DLD1 (cell line): Measurements from ENCODE around the gene CSNK2A2.

Source experiments
- in situ Hi-C: cut with HindIII; loops from 2 replicates; pipeline ENCODE4 v1.10.0; 2017; ENCODE audit warnings: low sequenced_read_pairs

CSNK2A2 gene

GRCh38 chr16:58114827-58115825 lies 82.8 kb downstream of the CSNK2A2 start:
- in situ Hi-C loops = no loop called here

GRCh38 chr16:58111302-58111627 lies 86.6 kb downstream of the CSNK2A2 start:
- in situ Hi-C loops = no loop called here

- in situ Hi-C loops = no loop called here
These were observed 87.2 kb downstream of the CSNK2A2 start for GRCh38 chr16:58110571-58111301.

DNA sequence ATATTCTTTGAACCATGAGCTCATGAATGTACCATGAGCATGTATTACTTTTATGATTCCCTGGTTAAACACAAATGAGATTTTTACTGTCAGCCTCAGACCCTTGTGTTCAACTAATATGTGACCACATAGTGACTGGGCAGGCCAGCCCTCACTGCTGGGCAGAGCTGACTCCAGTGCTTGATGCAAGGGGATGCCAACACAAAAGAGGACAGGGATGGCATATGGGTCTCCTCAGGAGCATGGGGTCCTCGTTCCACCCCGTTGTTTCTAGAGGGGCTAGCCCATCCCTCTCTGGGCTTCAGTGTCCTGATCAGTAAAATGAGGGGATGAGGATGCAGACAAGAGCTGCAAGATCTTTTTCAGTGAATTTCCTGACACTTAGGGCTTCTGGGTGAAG lies 88.0 kb downstream of the CSNK2A2 start:
- in situ Hi-C loops = no loop called here

DNA sequence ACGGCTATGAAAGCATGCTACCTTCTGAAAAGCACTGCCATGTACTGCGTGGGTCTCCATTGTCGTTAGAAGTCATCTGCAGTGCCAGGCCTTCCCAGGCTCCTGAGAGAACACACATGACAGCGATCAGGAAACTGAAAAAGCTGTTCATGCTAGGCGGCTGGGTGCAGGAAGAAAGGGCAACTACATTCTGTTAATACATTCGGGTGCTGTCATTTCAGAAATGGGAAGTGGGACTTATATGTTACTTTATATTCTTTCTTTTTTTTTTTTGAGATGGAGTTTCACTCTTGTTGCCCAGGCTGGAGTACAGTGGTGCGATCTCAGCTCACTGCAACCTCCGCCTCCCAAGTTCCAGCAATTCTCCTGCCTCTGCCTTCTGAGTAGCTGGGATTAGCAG lies 88.6 kb downstream of the CSNK2A2 start:
- in situ Hi-C loops = no loop called here
